H9 (cell line): ENCODE data around the gene SLC47A2. TPM values are rescaled to one million over a fixed set of nuclear protein-coding genes. Genes with fewer than 3 reads are reported as not detected.

Experiments used
- DNase-seq: peaks from one replicate; pipeline ENCODE4 v3.0.0-alpha.2; 2017
- H2AFZ ChIP-seq: one replicate; pipeline ENCODE4 v1.6.1; 2013; ENCODE audit warnings: mild to moderate bottlenecking, low read length, control low read depth, moderate library complexity
- H2AK5ac ChIP-seq: 2 replicates; pipeline ENCODE4 v1.6.1; 2013; ENCODE audit warnings: low read length, control low read depth, mixed read lengths; ENCODE audit not compliant: insufficient read length
- H2BK120ac ChIP-seq: one replicate; pipeline ENCODE4 v1.6.1; 2013; ENCODE audit warnings: low read depth, mild to moderate bottlenecking, low read length, control low read depth, inconsistent platforms; ENCODE audit not compliant: poor library complexity, severe bottlenecking
- H2BK12ac ChIP-seq: 2 replicates; pipeline ENCODE4 v1.6.1; 2013; ENCODE audit warnings: low read length, control low read depth, mixed read lengths, low read depth; ENCODE audit not compliant: insufficient read length
- H2BK15ac ChIP-seq: 2 replicates; pipeline ENCODE4 v1.6.1; 2013; ENCODE audit warnings: low read depth, low read length, control low read depth
- H2BK20ac ChIP-seq: one replicate; pipeline ENCODE4 v1.6.1; 2013; ENCODE audit warnings: low read depth, mild to moderate bottlenecking, low read length, control low read depth, inconsistent platforms; ENCODE audit not compliant: poor library complexity, severe bottlenecking
- H2BK5ac ChIP-seq: 2 replicates; pipeline ENCODE4 v1.6.1; 2013; ENCODE audit warnings: low read length, control low read depth, mixed read lengths; ENCODE audit not compliant: insufficient read length
- H3K14ac ChIP-seq: 2 replicates; pipeline ENCODE4 v1.6.1; 2013; ENCODE audit warnings: low read length, control low read depth; ENCODE audit not compliant: insufficient read depth
- H3K18ac ChIP-seq: 2 replicates; pipeline ENCODE4 v1.6.1; 2013; ENCODE audit warnings: low read depth, mild to moderate bottlenecking, mixed read lengths, low read length, control low read depth; ENCODE audit not compliant: insufficient read length
- H3K23ac ChIP-seq: 2 replicates; pipeline ENCODE4 v1.6.1; 2013; ENCODE audit warnings: low read length, control low read depth, mixed read lengths, low read depth; ENCODE audit not compliant: insufficient read length
- H3K23me2 ChIP-seq: 2 replicates; pipeline ENCODE4 v1.6.1; 2013; ENCODE audit warnings: low read depth, mild to moderate bottlenecking, mixed read lengths, low read length, control low read depth; ENCODE audit not compliant: insufficient read length, poor library complexity, severe bottlenecking
- H3K27ac ChIP-seq: 2 replicates; pipeline ENCODE4 v1.5.1; 2013; ENCODE audit warnings: low read length, control low read depth, mixed read lengths, low read depth; ENCODE audit not compliant: insufficient read length
- H3K27me3 ChIP-seq: 2 replicates; pipeline ENCODE4 v1.6.1; 2013; ENCODE audit warnings: low read length, control low read depth, inconsistent platforms; ENCODE audit not compliant: insufficient read depth
- H3K4ac ChIP-seq: 2 replicates; pipeline ENCODE4 v1.6.1; 2013; ENCODE audit warnings: low read depth, mild to moderate bottlenecking, control low read depth, inconsistent platforms, low read length, moderate library complexity
- H3K4me1 ChIP-seq: 2 replicates; pipeline ENCODE4 v1.6.1; 2013; ENCODE audit warnings: low read length, control low read depth, inconsistent platforms; ENCODE audit not compliant: insufficient read depth
- H3K4me2 ChIP-seq: 2 replicates; pipeline ENCODE4 v1.6.1; 2013; ENCODE audit warnings: low read length, control low read depth, mixed read lengths; ENCODE audit not compliant: insufficient read length, insufficient read depth
- H3K56ac ChIP-seq: 2 replicates; pipeline ENCODE4 v1.6.1; 2013; ENCODE audit warnings: low read depth, mild to moderate bottlenecking, mixed read lengths, low read length, control low read depth; ENCODE audit not compliant: insufficient read length
- H3K79me1 ChIP-seq: 2 replicates; pipeline ENCODE4 v1.6.1; 2013; ENCODE audit warnings: low read depth, mild to moderate bottlenecking, moderate library complexity, low read length, control low read depth, inconsistent platforms; ENCODE audit not compliant: insufficient read depth, poor library complexity, severe bottlenecking
- H3K79me2 ChIP-seq: 2 replicates; pipeline ENCODE4 v1.6.1; 2013; ENCODE audit warnings: low read length, control low read depth, inconsistent platforms; ENCODE audit not compliant: insufficient read depth
- H3K9ac ChIP-seq: 2 replicates; pipeline ENCODE4 v1.6.1; 2013; ENCODE audit warnings: low read length, control low read depth, mixed read lengths; ENCODE audit not compliant: insufficient read length; ENCODE audit errors: extremely low read depth
- H3K9me3 ChIP-seq: one replicate; pipeline ENCODE4 v1.6.1; 2013; ENCODE audit warnings: low read depth, low read length, inconsistent platforms; ENCODE audit not compliant: control insufficient read depth
- H3T11ph ChIP-seq: one replicate; pipeline ENCODE4 v1.6.1; 2013; ENCODE audit warnings: mild to moderate bottlenecking, low read length, control low read depth, inconsistent platforms
- H4K20me1 ChIP-seq: one replicate; pipeline ENCODE4 v1.6.1; 2013; ENCODE audit not compliant: control insufficient read depth, insufficient read length, insufficient read depth
- H4K5ac ChIP-seq: 2 replicates; pipeline ENCODE4 v1.6.1; 2013; ENCODE audit warnings: low read depth, mild to moderate bottlenecking, mixed read lengths, low read length, control low read depth; ENCODE audit not compliant: insufficient read length
- H4K8ac ChIP-seq: replicated peaks from 2 replicates; pipeline ENCODE4 v1.6.1; 2013; ENCODE audit warnings: low read length, control low read depth, mixed read lengths, low read depth; ENCODE audit not compliant: insufficient read length
- H4K91ac ChIP-seq: 2 replicates; pipeline ENCODE4 v1.6.1; 2013; ENCODE audit warnings: low read depth, mild to moderate bottlenecking, moderate library complexity, mixed read lengths, low read length, control low read depth; ENCODE audit not compliant: insufficient read length
- H3K27ac Mint-ChIP-seq, 3 experiments: 2 replicates in 2 of 3; 3 replicates in 1 of 3; pipeline ENCODE4 v1.8.0; 2020 to 2021; ENCODE audit warnings: mixed read lengths in 3 of 3, mild to moderate bottlenecking in 1 of 3, moderate library complexity in 1 of 3
- H3K27me3 Mint-ChIP-seq: 2 replicates; pipeline ENCODE4 v1.8.0; 2021; ENCODE audit warnings: low read depth, mild to moderate bottlenecking, moderate library complexity, mixed read lengths
- H3K36me3 Mint-ChIP-seq, 3 experiments: 2 replicates in 2 of 3; 3 replicates in 1 of 3; pipeline ENCODE4 v1.8.0; 2020 to 2021; ENCODE audit warnings: low read depth in 3 of 3, mixed read lengths in 3 of 3; ENCODE audit not compliant: insufficient read depth in 1 of 3
- H3K4me1 Mint-ChIP-seq, 2 experiments: 2 replicates each; pipeline ENCODE4 v1.8.0; 2020; ENCODE audit warnings: mixed read lengths in 2 of 2
- H3K4me3 Mint-ChIP-seq, 2 experiments: 2 replicates in 1 of 2; 3 replicates in 1 of 2; pipeline ENCODE4 v1.8.0; 2020 to 2021; ENCODE audit warnings: mild to moderate bottlenecking in 2 of 2, mixed read lengths in 2 of 2, moderate library complexity in 1 of 2
- H3K9me3 Mint-ChIP-seq, 2 experiments: 2 replicates in 1 of 2; 3 replicates in 1 of 2; pipeline ENCODE4 v1.8.0; 2020; ENCODE audit warnings: mild to moderate bottlenecking in 2 of 2, mixed read lengths in 2 of 2, moderate library complexity in 1 of 2
- WGBS: extraction: QIAGEN DNeasy Blood & Tissue Kit; methylation state at CpG from one replicate; pipeline ENCODE4 v1.1.7; 2013; ENCODE audit warnings: missing lambda C conversion rate, low lambda C conversion rate, mixed read lengths; ENCODE audit not compliant: insufficient read length; ENCODE audit errors: extremely low coverage; 5-methylcytosine and 5-hydroxymethylcytosine counted together
- total RNA-seq: library from RNA; stranded (reverse); gene quantifications from 2 replicates; pipeline ENCODE4 v1.2.1, GENCODE V29; 2021
- TF ChIP-seq, protein P1 (sequence below): fragments of 200-600 bp; sonication (generic); conservative IDR thresholded peaks from 3 replicates; pipeline ENCODE4 v1.8.0; 2021; ENCODE audit warnings: antibody characterized with exemption, mild to moderate bottlenecking

Gene SLC47A2
- total RNA-seq, 1 experiment from 2014 or later = not detected

DNA sequence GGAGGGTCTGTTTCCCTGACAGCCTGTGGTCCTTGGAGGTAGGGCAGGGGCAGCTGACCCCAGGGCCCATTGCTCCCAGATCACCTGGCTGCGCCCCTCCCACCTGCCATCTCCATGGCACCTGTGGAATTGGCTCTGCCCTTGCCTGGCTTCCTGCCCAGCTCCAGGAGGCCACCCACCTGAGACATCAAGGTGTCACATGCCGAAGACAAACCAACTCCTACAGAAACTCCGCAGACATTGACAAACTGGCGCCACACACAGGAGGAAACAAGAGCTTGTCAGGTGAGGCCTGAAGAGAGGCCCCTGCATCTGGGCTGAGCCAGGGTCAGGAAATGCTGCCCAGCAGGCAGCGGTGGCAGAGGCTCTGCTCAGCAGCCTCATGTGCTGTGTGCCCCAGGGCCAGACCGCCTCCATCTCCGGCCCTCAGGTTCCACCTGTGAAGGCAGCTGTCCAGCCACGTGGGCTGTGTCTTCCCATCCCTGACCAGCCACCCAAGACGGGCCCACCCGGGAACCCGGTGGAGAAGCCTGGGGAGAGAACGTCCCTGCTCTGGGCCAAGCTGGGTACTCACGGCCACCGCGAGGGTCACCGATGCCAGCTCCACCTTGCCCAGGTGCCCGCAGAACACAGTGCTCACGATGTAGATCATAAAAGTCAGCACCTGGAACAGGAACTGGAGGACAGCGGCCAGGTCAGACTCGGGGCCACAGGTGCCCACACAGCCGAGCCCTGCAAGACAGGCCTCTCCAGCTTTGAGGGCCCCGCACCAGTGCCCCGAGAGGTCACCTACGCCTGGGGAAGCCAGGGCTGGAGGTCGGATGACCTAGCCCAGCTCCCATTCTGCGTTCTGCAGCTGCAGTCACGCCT lies 1.6 kb downstream of the SLC47A2 start:
- WGBS = no CpG with 5 or more reads among the region's 27 CpGs
- Histone ChIP-seq H2BK12ac (no peak overlapping the region), H3K9me3 (no peaks in the 10 kb centered on the region), H4K91ac (no peak overlapping the region), H4K5ac (no peak overlapping the region), H3K27ac (no peak overlapping the region), H3K4ac (no peak overlapping the region), H2BK20ac (no peak overlapping the region), H2BK120ac (no peak overlapping the region), H2BK5ac (no peak overlapping the region), H2BK15ac (no peak overlapping the region), H3K18ac (no peak overlapping the region), H3T11ph (no peak overlapping the region), H3K23me2 (no peaks in the 10 kb centered on the region), H2AK5ac (no peak overlapping the region), H3K79me2 (no peaks in the 10 kb centered on the region), H3K14ac (no peak overlapping the region), H3K9ac (no peak overlapping the region), H3K27me3 (no peaks in the 10 kb centered on the region), H3K23ac (no peak overlapping the region), H3K79me1 (no peaks in the 10 kb centered on the region), H4K20me1 (no peaks in the 10 kb centered on the region), H3K4me2 (no peak overlapping the region), H3K56ac (no peak overlapping the region), H3K4me1 (no peaks in the 10 kb centered on the region), H4K8ac (no peak overlapping the region), H2AFZ (no peak overlapping the region)
- Mint-ChIP-seq H3K4me3 (no peak overlapping the region), H3K27ac (peak overlapping the region in 1 of 3 experiments; percentile 16; a peak in 1 of 7 replicates), H3K9me3 (no peaks in the 10 kb centered on the region), H3K4me1 (peaks cover 17% of the 10 kb centered on the region in 2 experiments), H3K36me3 (no peaks in the 10 kb centered on the region), H3K27me3 (no peaks in the 10 kb centered on the region)
- TF ChIP-seq, protein P1, sequence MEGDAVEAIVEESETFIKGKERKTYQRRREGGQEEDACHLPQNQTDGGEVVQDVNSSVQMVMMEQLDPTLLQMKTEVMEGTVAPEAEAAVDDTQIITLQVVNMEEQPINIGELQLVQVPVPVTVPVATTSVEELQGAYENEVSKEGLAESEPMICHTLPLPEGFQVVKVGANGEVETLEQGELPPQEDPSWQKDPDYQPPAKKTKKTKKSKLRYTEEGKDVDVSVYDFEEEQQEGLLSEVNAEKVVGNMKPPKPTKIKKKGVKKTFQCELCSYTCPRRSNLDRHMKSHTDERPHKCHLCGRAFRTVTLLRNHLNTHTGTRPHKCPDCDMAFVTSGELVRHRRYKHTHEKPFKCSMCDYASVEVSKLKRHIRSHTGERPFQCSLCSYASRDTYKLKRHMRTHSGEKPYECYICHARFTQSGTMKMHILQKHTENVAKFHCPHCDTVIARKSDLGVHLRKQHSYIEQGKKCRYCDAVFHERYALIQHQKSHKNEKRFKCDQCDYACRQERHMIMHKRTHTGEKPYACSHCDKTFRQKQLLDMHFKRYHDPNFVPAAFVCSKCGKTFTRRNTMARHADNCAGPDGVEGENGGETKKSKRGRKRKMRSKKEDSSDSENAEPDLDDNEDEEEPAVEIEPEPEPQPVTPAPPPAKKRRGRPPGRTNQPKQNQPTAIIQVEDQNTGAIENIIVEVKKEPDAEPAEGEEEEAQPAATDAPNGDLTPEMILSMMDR = no peak; the same call in 2 of the 3 replicates
- peak; percentile 69 for DNase-seq
